Stimulated activated CD4-positive, alpha-beta T cell treated with anti-CD3 and anti-CD28 coated beads, Interleukin-1b, Interleukin-23, amount 100 ng/mL, for 1 hour (primary cell): ENCODE measurements around the gene BCAS3.

Experiments
- DNase-seq, 2 donors: peaks; one replicate each; pipeline ENCODE4 v3.0.0-alpha.2; 2020; ENCODE audit warnings: low read depth in 2 of 2

The BCAS3 gene

GRCh38 chr17:61383689-61384201 lies 706.1 kb downstream of the BCAS3 start:
- no peak for DNase-seq

- no peak for DNase-seq
These were observed 706.7 kb downstream of the BCAS3 start for GRCh38 chr17:61384354-61384691.

DNA sequence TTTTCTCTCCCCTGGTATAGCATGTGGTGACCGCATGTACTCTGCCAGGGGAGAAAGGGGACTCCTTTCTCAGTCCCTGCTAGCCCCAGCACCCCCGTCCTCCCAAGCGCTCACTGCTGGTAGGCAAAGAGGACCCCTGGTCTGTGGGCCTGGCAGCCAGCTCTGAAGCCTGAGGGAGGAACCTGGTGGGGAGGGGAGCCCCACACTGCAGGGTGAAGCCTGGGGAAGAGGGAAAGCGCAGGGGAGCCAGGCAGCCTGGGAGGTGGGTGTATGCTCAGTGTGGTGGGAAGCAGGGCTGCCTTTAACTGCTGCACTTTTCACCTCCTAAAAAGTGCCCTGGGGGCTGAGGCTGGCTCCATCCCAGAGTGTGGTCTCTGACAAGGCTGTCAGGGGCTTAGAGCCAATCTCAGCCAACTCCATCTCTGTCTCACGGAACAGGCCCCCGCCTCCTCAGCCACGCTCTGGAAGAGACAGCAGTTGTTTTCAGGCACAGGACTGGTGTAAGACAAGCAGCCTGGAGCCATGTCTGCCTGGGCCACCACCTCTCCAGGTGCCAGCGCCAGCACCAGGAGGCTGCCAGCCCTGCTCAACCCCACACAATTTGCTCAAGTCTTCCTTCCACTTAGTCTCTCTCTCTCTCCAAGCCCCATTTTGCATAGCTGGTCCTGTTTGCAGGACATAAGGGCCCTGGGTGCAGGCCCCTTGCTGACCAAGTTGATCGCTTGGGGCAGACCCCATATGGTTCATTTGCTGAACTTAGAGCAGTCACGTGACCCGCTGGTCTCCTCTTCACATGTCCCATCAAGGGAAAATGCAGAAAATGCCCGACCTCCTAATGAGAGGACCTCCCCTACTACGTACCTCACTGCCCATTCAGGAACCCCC lies 707.3 kb downstream of the BCAS3 start:
- DNase-seq = no peak

DNA sequence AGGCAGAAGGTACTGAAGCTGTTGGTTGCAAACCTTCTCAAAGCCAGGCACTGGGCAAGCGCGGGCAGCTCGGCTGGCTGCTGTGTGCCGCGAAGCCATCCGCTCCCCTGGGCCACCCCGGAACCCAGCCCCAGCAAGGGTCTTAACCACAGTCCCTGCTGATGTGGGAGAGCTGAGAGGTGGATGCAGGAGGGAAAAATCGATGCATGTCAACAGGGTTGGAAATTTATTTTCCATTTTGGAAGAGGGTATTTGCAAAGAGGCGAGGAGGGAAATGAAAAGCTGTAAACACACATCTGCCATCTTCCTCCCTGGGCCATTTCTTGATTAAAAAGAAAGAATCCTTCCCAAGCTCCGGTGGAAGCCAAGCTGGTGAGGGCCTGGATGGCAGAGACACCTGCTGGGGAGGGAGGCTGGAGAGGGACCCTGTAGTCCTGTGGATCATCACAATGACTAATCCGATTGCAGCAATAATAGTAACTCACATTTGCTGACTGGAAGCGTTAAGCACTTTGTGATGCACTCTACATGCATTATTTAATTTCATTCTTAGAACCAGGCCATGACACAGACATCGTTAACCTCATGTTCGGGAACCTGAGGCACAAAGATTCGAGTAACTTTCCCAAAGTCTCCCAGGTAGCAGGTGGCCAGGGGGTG lies 708.1 kb downstream of the BCAS3 start:
- no peak for DNase-seq

- DNase-seq = no peak
These were observed 708.6 kb downstream of the BCAS3 start for GRCh38 chr17:61386251-61386650.

DNA sequence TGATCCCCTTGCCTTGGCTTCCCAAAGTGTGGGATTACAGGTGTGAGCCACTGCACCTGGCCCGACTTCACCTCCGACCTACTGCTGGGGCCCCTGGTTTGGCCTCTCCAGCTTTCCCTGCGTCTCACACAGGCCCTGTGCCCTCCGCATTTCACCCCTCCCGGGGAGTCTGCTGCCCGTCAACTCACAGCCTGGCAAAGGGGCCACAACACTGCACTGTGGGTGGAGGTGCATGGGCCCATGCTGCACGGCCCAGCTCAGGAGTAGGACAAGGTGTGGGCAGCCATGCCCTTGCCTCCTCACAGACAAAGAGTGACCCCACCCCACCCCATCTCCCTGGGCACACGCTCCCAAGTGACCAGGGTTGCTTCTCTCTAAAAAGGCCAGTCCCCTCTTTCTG lies 709.4 kb downstream of the BCAS3 start:
- DNase-seq = no peak

- no peak for DNase-seq
These were observed 710.1 kb downstream of the BCAS3 start for GRCh38 chr17:61387511-61388305.

DNA sequence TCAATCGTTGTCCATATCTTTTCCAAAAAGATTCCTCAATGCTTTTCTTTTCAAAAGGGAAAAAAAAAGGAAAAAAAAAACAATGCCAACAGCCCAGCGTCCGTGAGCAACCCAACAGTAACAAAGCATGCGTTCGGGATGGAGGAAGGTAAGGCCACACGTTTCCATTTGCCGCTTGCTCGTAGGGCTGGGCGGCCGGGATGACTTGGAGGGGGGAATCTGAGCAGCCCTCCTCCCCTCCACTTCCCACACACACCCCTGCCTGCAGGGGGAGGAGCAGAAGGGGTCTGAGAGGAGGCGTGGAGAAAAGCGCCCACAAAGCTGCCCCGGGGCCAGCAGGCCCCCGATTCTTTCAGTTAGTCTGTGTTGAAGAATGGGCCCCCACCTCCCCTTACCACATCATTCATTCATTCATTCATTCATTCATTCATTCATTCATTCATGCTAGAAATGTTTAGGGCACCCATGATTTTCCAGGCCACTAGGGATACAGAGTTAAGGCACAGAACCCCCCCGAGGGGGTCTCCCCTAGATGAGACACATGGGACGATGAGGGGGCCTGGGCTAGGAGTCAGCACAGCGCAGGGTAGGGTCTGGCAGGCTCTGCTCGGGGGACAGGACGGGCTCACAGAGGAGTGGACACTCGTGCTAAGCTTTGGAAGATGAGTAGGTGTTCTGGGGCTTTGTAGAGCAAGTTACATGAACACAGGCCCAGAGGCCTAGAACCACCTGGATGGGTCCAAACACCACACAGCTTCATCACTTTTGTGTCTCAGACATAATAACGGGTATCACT lies 711.1 kb downstream of the BCAS3 start:
- no peak for DNase-seq

GRCh38 chr17:61389670-61390478 lies 712.2 kb downstream of the BCAS3 start:
- DNase-seq = no peak

GRCh38 chr17:61390479-61390791 lies 712.8 kb downstream of the BCAS3 start:
- DNase-seq = no peak

GRCh38 chr17:61391595-61392291 lies 714.1 kb downstream of the BCAS3 start:
- no peak for DNase-seq

DNA sequence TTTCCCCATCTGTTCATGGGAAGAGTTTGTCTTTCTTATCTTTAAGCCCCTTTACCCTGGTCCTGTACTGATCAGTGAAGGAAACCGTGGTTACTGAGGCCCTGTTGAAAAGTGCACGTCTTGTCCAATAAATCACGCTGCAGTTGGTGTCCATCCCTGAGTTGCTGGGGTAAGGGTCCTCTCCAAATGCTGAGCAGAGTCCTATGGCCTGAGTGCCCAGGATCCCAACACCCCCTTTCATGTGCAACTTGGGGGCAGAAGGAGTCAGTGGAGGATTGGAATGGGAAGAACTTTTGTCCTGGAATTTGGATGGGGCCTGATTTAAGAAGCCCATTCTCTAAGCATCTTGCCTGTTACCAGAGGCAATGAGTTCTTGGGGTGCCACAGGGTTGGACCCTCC lies 715.0 kb downstream of the BCAS3 start:
- no peak for DNase-seq

DNA sequence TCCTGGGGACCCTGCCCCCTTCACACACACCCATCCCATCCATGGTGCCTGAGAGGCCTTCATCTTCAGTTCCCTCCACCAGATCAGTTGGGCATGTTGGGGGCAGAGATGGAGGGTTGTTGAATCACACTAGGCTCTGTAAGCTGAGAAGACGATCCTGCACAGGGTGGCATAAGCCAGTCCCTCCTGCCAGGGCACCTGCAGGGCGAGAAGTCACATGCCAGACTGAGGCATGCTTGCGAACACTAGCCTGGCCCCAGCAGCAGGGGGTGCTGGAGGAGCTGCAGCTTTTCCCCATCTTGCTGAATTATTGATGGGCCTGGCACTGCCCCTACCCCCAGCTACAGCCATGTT lies 715.9 kb downstream of the BCAS3 start:
- DNase-seq = no peak

GRCh38 chr17:61393904-61394629 lies 716.4 kb downstream of the BCAS3 start:
- DNase-seq = no peak

- no peak for DNase-seq
These were observed 717.2 kb downstream of the BCAS3 start for GRCh38 chr17:61394630-61395408.

DNA sequence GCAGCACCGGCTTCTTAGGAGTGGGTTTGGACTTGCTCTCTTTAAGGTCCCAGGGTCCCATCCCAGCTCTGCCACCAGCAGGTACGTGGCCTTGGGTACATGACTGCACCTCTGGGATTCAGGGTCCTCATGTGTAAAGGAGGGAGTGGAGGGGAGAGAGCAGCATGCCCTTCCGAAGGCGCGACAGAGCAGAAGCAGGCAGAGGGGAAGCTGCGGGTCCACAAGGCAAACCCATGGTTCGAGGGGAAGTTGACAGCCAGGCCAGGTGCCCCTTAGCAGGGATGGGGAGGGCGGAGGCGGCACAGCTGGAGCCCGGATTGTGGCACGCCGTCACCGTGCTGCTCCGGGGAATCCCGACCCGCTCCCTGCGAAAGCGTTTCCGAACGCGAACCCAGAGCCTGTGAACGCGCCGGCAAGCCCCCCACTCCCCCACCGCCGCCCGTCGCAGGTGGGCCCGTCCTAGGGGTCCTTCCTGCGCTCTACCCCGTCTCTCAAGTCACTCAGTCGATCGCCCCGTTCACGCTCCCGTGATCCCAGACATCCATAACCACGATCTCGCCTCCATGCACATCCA lies 717.8 kb downstream of the BCAS3 start:
- no peak for DNase-seq

- no peak for DNase-seq
These were observed 718.4 kb downstream of the BCAS3 start for GRCh38 chr17:61395983-61396585.

DNA sequence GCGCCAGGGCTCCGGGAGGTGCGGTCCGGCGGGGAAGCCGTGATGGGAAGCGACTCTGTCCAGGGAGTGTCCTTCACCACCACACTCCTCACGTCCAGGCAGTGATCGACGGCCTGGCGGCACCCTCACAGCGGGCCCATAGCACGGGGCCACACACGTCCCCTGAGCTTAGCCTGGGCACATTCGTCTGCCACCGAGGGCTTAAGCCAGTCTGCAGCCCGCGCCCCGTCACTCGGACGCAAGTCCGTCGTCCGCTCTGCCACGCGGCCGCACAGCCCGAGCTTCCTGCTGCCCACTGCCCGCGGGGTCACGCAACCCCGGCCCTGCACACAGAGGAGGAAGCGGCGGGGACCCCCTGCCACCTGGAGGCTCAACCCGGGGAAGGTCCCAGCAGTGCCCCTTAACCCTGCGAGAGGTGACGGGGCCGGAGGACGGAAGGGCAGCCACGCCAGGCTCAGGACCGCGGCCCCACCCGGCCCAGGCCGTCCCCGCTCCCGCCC lies 719.0 kb downstream of the BCAS3 start:
- no peak for DNase-seq
